GM18907 (cell line): ENCODE measurements around the gene TCF19.
"Not testable (repeated sequence)": the region's sequence is repeated elsewhere in the genome, so short reads cannot be mapped to it uniquely, and the experiment has no call there.

Experiments
- ATAC-seq: cut with Tn5 transposase; IDR thresholded peaks from one replicate; pipeline ENCODE4 v1.9.1; 2021; ENCODE audit warnings: mild to moderate bottlenecking, moderate library complexity; ENCODE audit not compliant: unreplicated experiment

Gene TCF19

GRCh38 chr6:31158863-31159855 is 770 bp downstream of the TCF19 start:
- peak; percentile 6 for ATAC-seq

GRCh38 chr6:31161216-31162126 is 3.1 kb downstream of the TCF19 start:
- no peak for ATAC-seq

GRCh38 chr6:31162463-31163165 is 4.2 kb downstream of the TCF19 start:
- no peak for ATAC-seq

GRCh38 chr6:31163922-31164321 is 5.5 kb downstream of the TCF19 start:
- ATAC-seq: no peak

GRCh38 chr6:31164475-31165063 is 6.2 kb downstream of the TCF19 start:
- not testable (repeated sequence) for ATAC-seq

GRCh38 chr6:31165064-31165832 is 6.9 kb downstream of the TCF19 start:
- ATAC-seq: peak; percentile 67

- no peak for ATAC-seq
Observed at GRCh38 chr6:31165986-31166385, 7.6 kb downstream of the TCF19 start.

- no peak for ATAC-seq
Observed at GRCh38 chr6:31168606-31169005, 10.2 kb downstream of the TCF19 start.

- ATAC-seq: no peak
Observed at GRCh38 chr6:31169123-31169857, 10.9 kb downstream of the TCF19 start.

- ATAC-seq: not testable (repeated sequence)
Observed at GRCh38 chr6:31169858-31170599, 11.6 kb downstream of the TCF19 start.

- ATAC-seq: no peak
Observed at GRCh38 chr6:31170600-31170881, 12.2 kb downstream of the TCF19 start, which contains the start of gene POU5F1. TSS of gene POU5F1 (minus strand) at chr6:31170682. CDS start at chr6:31170620, 62 bp downstream.

GRCh38 chr6:31170987-31171671 is 12.7 kb downstream of the TCF19 start:
- ATAC-seq: no peak

- ATAC-seq: no peak
Observed at GRCh38 chr6:31171931-31172905, 13.8 kb downstream of the TCF19 start.

GRCh38 chr6:31172973-31173384 is 14.6 kb downstream of the TCF19 start:
- ATAC-seq: no peak

GRCh38 chr6:31173406-31173805 is 15.0 kb downstream of the TCF19 start:
- ATAC-seq: no peak

- ATAC-seq: no peak
Observed at GRCh38 chr6:31174378-31174777, 16.0 kb downstream of the TCF19 start.

- ATAC-seq: no peak
Observed at GRCh38 chr6:31175971-31176370, 17.6 kb downstream of the TCF19 start.
